BE2C (cell line): ENCODE results near the gene ZDHHC22.

Experiments used
- DNase-seq: peaks from one replicate; pipeline ENCODE4 v3.0.0-alpha.2; 2020
- H3K27me3 ChIP-seq: fragments of 250-450 bp; sonication (Bioruptor Pico); 2 replicates; pipeline ENCODE4 v1.5.1; 2020; ENCODE audit warnings: mild to moderate bottlenecking
- H3K36me3 ChIP-seq: fragments of 250-450 bp; sonication (Bioruptor Pico); 2 replicates; pipeline ENCODE4 v1.5.1; 2020; ENCODE audit warnings: mild to moderate bottlenecking
- H3K4me1 ChIP-seq: fragments of 250-450 bp; sonication (Bioruptor Pico); 2 replicates; pipeline ENCODE4 v1.5.1; 2020
- H3K4me3 ChIP-seq: 2 replicates; pipeline ENCODE4 v1.5.1; 2011; ENCODE audit warnings: low read depth, low read length
- H3K9me3 ChIP-seq: fragments of 250-450 bp; sonication (Bioruptor Pico); 2 replicates; pipeline ENCODE4 v1.5.1; 2020
- TF ChIP-seq, protein P1 (sequence below): IDR thresholded peaks from 2 replicates; pipeline ENCODE4 v1.5.1; 2012; ENCODE audit warnings: mild to moderate bottlenecking, low read depth, low read length

The ZDHHC22 gene

GRCh38 chr14:77105145-77105939 is 36.2 kb downstream of the ZDHHC22 start:
- H3K9me3 ChIP-seq: peaks cover 2% of the 10 kb centered on the region; the same call in 1 of the 2 replicates
- no peak overlapping the region for H3K4me3 ChIP-seq
- TF ChIP-seq, protein P1, sequence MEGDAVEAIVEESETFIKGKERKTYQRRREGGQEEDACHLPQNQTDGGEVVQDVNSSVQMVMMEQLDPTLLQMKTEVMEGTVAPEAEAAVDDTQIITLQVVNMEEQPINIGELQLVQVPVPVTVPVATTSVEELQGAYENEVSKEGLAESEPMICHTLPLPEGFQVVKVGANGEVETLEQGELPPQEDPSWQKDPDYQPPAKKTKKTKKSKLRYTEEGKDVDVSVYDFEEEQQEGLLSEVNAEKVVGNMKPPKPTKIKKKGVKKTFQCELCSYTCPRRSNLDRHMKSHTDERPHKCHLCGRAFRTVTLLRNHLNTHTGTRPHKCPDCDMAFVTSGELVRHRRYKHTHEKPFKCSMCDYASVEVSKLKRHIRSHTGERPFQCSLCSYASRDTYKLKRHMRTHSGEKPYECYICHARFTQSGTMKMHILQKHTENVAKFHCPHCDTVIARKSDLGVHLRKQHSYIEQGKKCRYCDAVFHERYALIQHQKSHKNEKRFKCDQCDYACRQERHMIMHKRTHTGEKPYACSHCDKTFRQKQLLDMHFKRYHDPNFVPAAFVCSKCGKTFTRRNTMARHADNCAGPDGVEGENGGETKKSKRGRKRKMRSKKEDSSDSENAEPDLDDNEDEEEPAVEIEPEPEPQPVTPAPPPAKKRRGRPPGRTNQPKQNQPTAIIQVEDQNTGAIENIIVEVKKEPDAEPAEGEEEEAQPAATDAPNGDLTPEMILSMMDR: no peak
- H3K27me3 ChIP-seq: no peaks in the 10 kb centered on the region
- peaks cover 48% of the 10 kb centered on the region for H3K36me3 ChIP-seq
- no peak for DNase-seq
- no peaks in the 10 kb centered on the region for H3K4me1 ChIP-seq

DNA sequence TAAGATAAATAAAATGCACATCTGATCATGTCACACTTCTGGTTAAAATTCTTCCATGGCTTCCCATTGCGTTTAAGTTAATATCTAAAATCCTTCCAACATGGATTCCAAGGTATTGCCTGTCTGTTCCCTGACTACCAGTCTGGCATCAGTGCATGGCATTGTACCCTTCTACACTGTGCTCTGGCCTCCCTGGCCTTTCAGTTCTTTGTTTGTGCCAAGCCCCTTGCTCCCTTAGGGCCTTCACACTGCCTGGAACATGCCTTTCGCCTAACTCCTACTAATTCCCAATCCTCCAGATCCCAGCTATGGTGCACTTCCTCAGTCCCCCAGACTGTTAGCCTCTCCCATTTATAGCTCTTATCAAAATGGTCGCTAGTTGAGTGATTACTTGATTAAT is 37.2 kb downstream of the ZDHHC22 start:
- Histone ChIP-seq H3K9me3 (peaks cover 2% of the 10 kb centered on the region; the same call in 1 of the 2 replicates), H3K36me3 (peaks cover 38% of the 10 kb centered on the region), H3K4me1 (0 out of 2 replicates have a peak, but pooled peaks cover 3% of the 10 kb centered on the region), H3K4me3 (no peak overlapping the region), H3K27me3 (no peaks in the 10 kb centered on the region)
- TF ChIP-seq, protein P1: no peak
- DNase-seq: no peak

DNA sequence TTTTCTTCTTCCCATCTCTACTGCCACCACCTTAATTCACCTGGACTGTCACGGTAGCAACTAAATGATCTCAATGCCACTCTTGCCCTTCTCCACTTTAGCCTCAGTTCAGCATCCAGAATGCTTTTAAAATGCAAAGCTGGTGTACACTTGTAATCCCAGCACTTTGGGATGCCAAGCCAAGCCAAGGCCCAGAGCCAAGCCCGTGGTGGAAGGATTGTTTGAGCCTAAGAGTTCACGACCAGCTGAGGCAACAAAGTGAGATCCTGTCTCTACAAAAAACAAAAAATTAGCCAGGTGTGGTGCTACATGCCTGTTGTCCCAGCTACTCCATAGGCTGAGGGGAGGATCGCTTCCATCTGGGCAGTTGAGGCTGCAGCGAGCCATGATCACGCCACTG is 37.6 kb downstream of the ZDHHC22 start:
- H3K4me1 ChIP-seq: 0 out of 2 replicates have a peak, but pooled peaks cover 3% of the 10 kb centered on the region
- TF ChIP-seq, protein P1: no peak

GRCh38 chr14:77103475-77103874 is 38.1 kb downstream of the ZDHHC22 start:
- Histone ChIP-seq H3K9me3 (no peaks in the 10 kb centered on the region), H3K4me1 (0 out of 2 replicates have a peak, but pooled peaks cover 3% of the 10 kb centered on the region), H3K4me3 (no peak overlapping the region), H3K36me3 (peaks cover 29% of the 10 kb centered on the region), H3K27me3 (no peaks in the 10 kb centered on the region)
- no peak for DNase-seq
- TF ChIP-seq, protein P1: no peak

More for the DNA sequence above, 37.6 kb downstream of the ZDHHC22 start:
- H3K9me3 ChIP-seq: peaks cover under 1% of the 10 kb centered on the region; the same call in 1 of the 2 replicates
- H3K27me3 ChIP-seq: no peaks in the 10 kb centered on the region
- peaks cover 34% of the 10 kb centered on the region for H3K36me3 ChIP-seq
- DNase-seq: no peak
- no peak overlapping the region for H3K4me3 ChIP-seq

- H3K4me1 ChIP-seq: 0 out of 2 replicates have a peak, but pooled peaks cover 3% of the 10 kb centered on the region
- no peaks in the 10 kb centered on the region for H3K9me3 ChIP-seq
- DNase-seq: no peak
- TF ChIP-seq, protein P1: no peak
- no peaks in the 10 kb centered on the region for H3K27me3 ChIP-seq
- H3K36me3 ChIP-seq: peaks cover 16% of the 10 kb centered on the region
- no peak overlapping the region for H3K4me3 ChIP-seq
These were observed 39.4 kb downstream of the ZDHHC22 start for GRCh38 chr14:77102154-77102553.

GRCh38 chr14:77100961-77101360 is 40.6 kb downstream of the ZDHHC22 start:
- H3K36me3 ChIP-seq: peaks cover 6% of the 10 kb centered on the region
- TF ChIP-seq, protein P1: no peak
- H3K4me3 ChIP-seq: no peak overlapping the region
- no peaks in the 10 kb centered on the region for H3K9me3 ChIP-seq
- H3K27me3 ChIP-seq: no peaks in the 10 kb centered on the region
- H3K4me1 ChIP-seq: 0 out of 2 replicates have a peak, but pooled peaks cover 3% of the 10 kb centered on the region
- DNase-seq: no peak
